Tibial nerve (tissue), 4 donors: ENCODE measurements around the gene QARS1. TPM values are rescaled to one million over a fixed set of nuclear protein-coding genes. Genes with fewer than 3 reads are reported as not detected.
A peak's percentile ranks its signal among the peaks of the same experiment; 100 is the strongest.

Experiments
- DNase-seq, 2 donors: peaks; one replicate each; pipeline ENCODE4 v3.0.0-alpha.2; 2019; ENCODE audit warnings: low spot score in 2 of 2
- H3K27ac ChIP-seq, 4 donors: fragments of 200-600 bp; sonication (generic) in 3 of 4; one replicate each; pipeline ENCODE4 v1.5.1; 2017 to 2019; ENCODE audit warnings: mild to moderate bottlenecking in 1 of 4
- H3K27me3 ChIP-seq, 2 donors: fragments of 200-600 bp; sonication (generic) in 1 of 2; one replicate each; pipeline versions ENCODE4 v1.5.1 to v1.6.0; 2017 to 2019
- H3K36me3 ChIP-seq, 3 donors: fragments of 200-600 bp; sonication (generic); one replicate each; pipeline ENCODE4 v1.5.1; 2018 to 2019
- H3K4me1 ChIP-seq, 4 donors: fragments of 200-600 bp; sonication (generic) in 3 of 4; one replicate each; pipeline ENCODE4 v1.5.1; 2017 to 2019
- H3K4me3 ChIP-seq, 4 donors: fragments of 200-600 bp; sonication (generic) in 3 of 4; one replicate each; pipeline ENCODE4 v1.5.1; 2017 to 2019; ENCODE audit warnings: mild to moderate bottlenecking in 1 of 4, moderate library complexity in 1 of 4
- H3K9me3 ChIP-seq, 4 donors: fragments of 200-600 bp; sonication (generic) in 3 of 4; one replicate each; pipeline ENCODE4 v1.5.1; 2017 to 2019
- CTCF ChIP-seq, 5 experiments: fragments of 200-600 bp in 3 of 5; fragments of 450-650 bp in 2 of 5; sonication (generic) in 3 of 5; IDR thresholded peaks; one replicate each; pipeline ENCODE4 v1.5.1; 2016 to 2019; ENCODE audit warnings: antibody characterized with exemption in 5 of 5, mild to moderate bottlenecking in 3 of 5, moderate library complexity in 2 of 5
- EP300 ChIP-seq, 2 donors: sonication (generic); formaldehyde crosslinking; IDR thresholded peaks; one replicate each; pipeline ENCODE4 v1.6.1; 2017; ENCODE audit warnings: antibody characterized with exemption in 2 of 2, mild to moderate bottlenecking in 1 of 2
- POLR2A ChIP-seq, 2 donors: fragments of 450-650 bp; IDR thresholded peaks; one replicate each; pipeline ENCODE4 v1.6.1; 2017; ENCODE audit warnings: antibody characterized with exemption in 2 of 2, mild to moderate bottlenecking in 2 of 2, moderate library complexity in 2 of 2
- WGBS, 2 donors: methylation state at CpG; one replicate each; pipeline ENCODE4 v1.1.5; 2018; 5-methylcytosine and 5-hydroxymethylcytosine counted together
- total RNA-seq, 4 donors: library from RNA; depleted of rRNA; stranded (reverse); fragments of >200 nt; gene quantifications; one replicate each; pipeline ENCODE4 v1.1.0, GENCODE V29; 2016

QARS1 gene
- total RNA-seq, 4 donors from 2014 or later: 137 to 227 (median 161) TPM

DNA sequence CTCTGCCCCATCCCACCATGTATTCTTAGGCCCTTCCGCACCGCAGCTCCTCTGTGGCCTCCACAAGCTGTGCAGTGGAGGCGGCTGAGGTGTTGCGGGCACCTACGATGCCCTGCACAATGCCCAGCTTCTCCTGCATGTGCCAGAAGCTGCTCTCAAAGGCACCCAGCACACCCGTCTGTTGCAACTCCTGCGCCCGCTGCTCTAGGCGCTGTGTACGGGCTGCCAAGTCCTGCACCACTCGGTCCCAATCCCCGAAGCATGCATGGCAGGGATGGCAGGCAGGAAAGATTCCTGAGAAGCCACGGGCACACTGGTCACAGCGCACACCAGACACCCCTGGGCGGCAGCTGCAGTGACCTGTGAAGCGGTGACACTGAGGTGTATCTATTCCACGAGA is 19.1 kb upstream of the QARS1 start:
- Histone ChIP-seq H3K4me3 (no peak overlapping the region), H3K36me3 (peaks cover 3 to 84% (median 8%) of the 10 kb centered on the region in 3 donors), H3K27me3 (no peaks in the 10 kb centered on the region), H3K9me3 (no peaks in the 10 kb centered on the region), H3K27ac (no peak overlapping the region), H3K4me1 (peaks cover 2 to 18% (median 14%) of the 10 kb centered on the region in 4 donors)
- 92 to 93% methylated on average over 12 to 17 of the region's 17 CpGs for WGBS, 2 donors
- TF ChIP-seq CTCF (IDR thresholded peaks at IDR 0.05) (no peak), EP300 (IDR thresholded peaks at IDR 0.05) (no peak), POLR2A (IDR thresholded peaks at IDR 0.05) (no peak)
- DNase-seq: no peak

- 92 to 95% methylated on average over 14 to 17 of the region's 17 CpGs for WGBS, 2 donors
- no peaks in the 10 kb centered on the region for H3K9me3 ChIP-seq
- H3K36me3 ChIP-seq: peaks cover 3 to 84% (median 13%) of the 10 kb centered on the region in 3 donors
- H3K27me3 ChIP-seq: no peaks in the 10 kb centered on the region
- no peak overlapping the region for H3K27ac ChIP-seq
- H3K4me1 ChIP-seq: peaks cover 2 to 21% (median 14%) of the 10 kb centered on the region in 4 donors
- no peak overlapping the region for H3K4me3 ChIP-seq
- TF ChIP-seq POLR2A (IDR thresholded peaks at IDR 0.05) (no peak), EP300 (IDR thresholded peaks at IDR 0.05) (no peak), CTCF (IDR thresholded peaks at IDR 0.05) (no peak)
- DNase-seq: no peak
Observed at GRCh38 chr3:49122886-49123545, 18.5 kb upstream of the QARS1 start.

- Histone ChIP-seq H3K4me3 (no peak overlapping the region), H3K4me1 (peaks cover 2 to 24% (median 14%) of the 10 kb centered on the region in 4 donors), H3K27ac (no peak overlapping the region), H3K9me3 (no peaks in the 10 kb centered on the region), H3K27me3 (no peaks in the 10 kb centered on the region), H3K36me3 (peaks cover 3 to 84% (median 18%) of the 10 kb centered on the region in 3 donors)
- TF ChIP-seq CTCF (IDR thresholded peaks at IDR 0.05) (no peak), EP300 (IDR thresholded peaks at IDR 0.05) (no peak), POLR2A (IDR thresholded peaks at IDR 0.05) (no peak)
- no peak for DNase-seq
- 82 to 91% methylated on average over 6 to 7 of the region's 7 CpGs for WGBS, 2 donors
Observed at GRCh38 chr3:49122451-49122850, 17.9 kb upstream of the QARS1 start.

DNA sequence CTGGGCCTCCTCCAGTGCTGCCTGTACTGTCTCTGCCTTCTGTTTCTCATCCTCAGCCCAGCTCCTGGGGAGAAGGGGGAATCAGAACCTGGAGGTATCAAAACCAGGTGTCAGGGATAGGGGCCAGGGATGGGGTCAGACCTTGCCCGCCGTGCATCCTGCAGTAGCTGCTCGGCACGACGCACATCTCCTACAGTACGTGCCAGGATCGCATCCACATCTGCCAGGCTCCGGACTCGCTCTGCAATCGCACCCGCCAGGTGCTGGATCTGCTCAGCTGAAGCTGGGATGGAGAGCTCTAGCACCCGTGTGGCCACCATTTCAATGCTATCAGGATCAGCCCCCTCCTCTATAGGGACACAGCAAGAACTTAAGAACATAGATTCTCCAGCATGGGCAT is 17.5 kb upstream of the QARS1 start:
- TF ChIP-seq EP300 (IDR thresholded peaks at IDR 0.05) (no peak), POLR2A (IDR thresholded peaks at IDR 0.05) (no peak), CTCF (IDR thresholded peaks at IDR 0.05) (no peak)
- Histone ChIP-seq H3K4me3 (no peak overlapping the region), H3K9me3 (no peaks in the 10 kb centered on the region), H3K27me3 (no peaks in the 10 kb centered on the region), H3K4me1 (peaks cover 2 to 24% (median 14%) of the 10 kb centered on the region in 4 donors), H3K27ac (no peak overlapping the region), H3K36me3 (peaks cover 4 to 84% (median 22%) of the 10 kb centered on the region in 3 donors)
- 85 to 86% methylated on average over 11 to 12 of the region's 12 CpGs for WGBS, 2 donors
- DNase-seq: no peak

- no peaks in the 10 kb centered on the region for H3K9me3 ChIP-seq
- peak overlapping the region; percentile 82 to 96 (median 92) for H3K4me3 ChIP-seq
- DNase-seq: no peak
- H3K36me3 ChIP-seq: peaks cover 6 to 84% (median 30%) of the 10 kb centered on the region in 3 donors
- H3K27ac ChIP-seq: peak overlapping the region; percentile 75 to 98 (median 94)
- TF ChIP-seq CTCF (IDR thresholded peaks at IDR 0.05) (no peak), POLR2A (IDR thresholded peaks at IDR 0.05) (no peak), EP300 (IDR thresholded peaks at IDR 0.05) (no peak)
- H3K27me3 ChIP-seq: no peaks in the 10 kb centered on the region
- 68 to 71% methylated on average over 17 of the region's 17 CpGs for WGBS, 2 donors
- H3K4me1 ChIP-seq: peaks cover 2 to 24% (median 14%) of the 10 kb centered on the region in 4 donors
Observed at GRCh38 chr3:49121132-49121736, 16.7 kb upstream of the QARS1 start.
